Stimulated activated CD8-positive, alpha-beta memory T cell treated with anti-CD3 and anti-CD28 coated beads, Interleukin-7, amount 100 ng/mL, for 48 hours (primary cell): Measurements from ENCODE around the gene GSC2.

Experiments
- DNase-seq, 2 donors: peaks; one replicate each; pipeline ENCODE4 v3.0.0-alpha.2; 2020; ENCODE audit warnings: low read depth in 1 of 2; ENCODE audit errors: extremely low read depth in 1 of 2

GSC2 gene, protein sequence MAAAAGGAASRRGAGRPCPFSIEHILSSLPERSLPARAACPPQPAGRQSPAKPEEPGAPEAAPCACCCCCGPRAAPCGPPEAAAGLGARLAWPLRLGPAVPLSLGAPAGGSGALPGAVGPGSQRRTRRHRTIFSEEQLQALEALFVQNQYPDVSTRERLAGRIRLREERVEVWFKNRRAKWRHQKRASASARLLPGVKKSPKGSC

GRCh38 chr22:19149991-19150390, at the start of gene GSC2:
Gene GSC2, minus strand, starts transcription at chr22:19150292. Its CDS starts 9 bp downstream, at chr22:19150283.
- no peak for DNase-seq

- no peak for DNase-seq
These were observed 49.4 kb upstream of the GSC2 start for GRCh38 chr22:19199479-19199878.

- DNase-seq, result no peak
These were observed 48.1 kb upstream of the GSC2 start for GRCh38 chr22:19197997-19198865.

DNA sequence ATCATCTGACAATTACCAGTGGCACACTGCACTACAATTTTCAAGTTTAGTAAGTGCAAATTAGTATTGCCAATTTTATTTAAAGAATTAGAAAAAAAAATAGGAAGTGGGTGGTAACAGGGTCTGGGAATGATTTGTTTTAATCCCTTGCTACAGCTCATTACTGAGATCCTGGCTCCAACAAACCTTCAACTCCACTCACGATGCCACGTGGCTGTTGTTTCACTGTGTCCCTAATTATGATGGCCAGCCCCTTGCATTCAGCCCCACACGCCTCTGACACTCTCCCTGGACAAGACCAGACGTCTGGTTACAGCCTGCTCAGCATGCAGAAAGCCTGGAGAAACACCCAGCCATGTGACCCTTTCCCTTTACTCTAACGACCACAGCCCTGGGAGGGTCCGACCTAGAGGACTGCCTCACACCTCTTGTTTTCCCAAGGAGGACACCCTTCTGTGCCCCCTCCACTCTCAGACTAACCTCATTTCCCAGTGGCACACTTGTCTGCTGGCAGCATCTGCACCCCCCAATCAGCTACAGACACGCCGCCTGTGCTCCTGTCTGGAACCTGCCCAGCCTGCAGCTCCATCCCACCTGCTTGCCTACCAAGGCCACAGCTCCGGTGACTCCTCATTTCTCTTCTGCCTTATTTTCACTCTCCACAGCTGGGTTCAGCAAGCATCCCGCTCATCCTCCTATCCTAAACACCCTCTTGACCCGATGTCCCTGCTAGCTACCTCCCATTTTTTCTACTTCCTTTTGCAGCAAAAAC, 46.9 kb upstream of the GSC2 start:
- no peak for DNase-seq

GRCh38 chr22:19195796-19196731, 46.0 kb upstream of the GSC2 start:
- no peak for DNase-seq

- no peak for DNase-seq
These were observed 44.9 kb upstream of the GSC2 start for GRCh38 chr22:19194766-19195536.

DNA sequence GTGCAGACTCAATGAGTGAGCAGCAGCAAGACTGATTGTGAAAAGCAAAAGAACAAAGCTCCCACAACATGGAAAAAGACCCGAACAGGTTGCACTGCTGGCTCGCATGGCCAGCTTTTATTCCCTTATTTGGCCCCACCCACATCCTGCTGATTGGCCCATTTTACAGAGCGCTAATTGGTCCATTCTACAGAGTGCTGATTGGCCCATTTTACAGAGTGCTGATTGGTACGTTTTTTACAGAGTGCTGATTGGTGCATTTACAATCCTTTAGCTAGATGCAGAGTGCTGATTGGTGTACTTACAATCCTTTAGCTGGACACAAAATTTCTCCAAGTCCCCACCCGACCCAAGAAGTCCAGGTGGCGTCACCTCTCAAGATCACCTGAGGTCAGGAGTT, 43.8 kb upstream of the GSC2 start:
- no peak for DNase-seq

DNA sequence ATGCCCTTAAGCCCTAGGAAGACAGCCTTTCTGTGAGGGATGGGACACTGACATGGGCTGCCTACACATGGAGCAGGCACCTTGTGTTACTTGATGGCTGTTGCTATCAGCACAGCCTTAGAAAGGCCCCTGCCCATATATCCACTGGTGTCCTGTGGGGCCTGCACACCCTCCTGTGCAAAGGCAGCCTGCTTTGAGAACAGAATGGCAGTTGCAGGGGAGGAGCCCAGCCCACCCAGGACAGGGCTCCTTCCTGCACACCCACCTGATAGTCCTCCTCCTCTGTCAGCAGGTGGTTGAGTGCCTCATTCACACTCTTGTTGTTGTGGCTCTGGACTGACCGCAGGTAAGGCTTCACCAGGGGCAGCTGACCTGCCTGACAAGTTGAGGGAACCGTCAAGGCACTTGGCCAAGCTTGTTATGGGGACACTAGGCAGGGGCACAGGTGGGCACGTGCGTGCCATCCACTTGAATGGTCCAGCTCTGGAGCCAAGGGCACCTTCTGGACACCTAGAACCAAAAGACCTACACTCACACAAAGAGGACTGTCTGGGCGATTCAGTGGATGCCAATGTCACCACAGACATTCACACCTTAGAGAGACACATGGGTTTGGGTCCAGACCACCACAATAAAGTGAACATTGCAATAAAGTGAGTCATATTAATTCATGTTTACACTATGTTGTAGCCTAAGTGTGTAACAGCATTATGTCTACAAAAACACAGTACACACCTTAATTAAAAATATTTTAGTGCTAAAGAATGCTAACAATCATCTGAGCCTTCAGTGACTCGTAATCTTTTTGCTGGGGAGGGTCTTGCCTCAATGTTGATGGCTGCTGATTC, 37.8 kb upstream of the GSC2 start:
- DNase-seq, result no peak

- no peak for DNase-seq
These were observed 34.3 kb upstream of the GSC2 start for GRCh38 chr22:19184276-19184997.

GRCh38 chr22:19183216-19183615, 33.1 kb upstream of the GSC2 start:
- DNase-seq, result no peak

- DNase-seq, result no peak
These were observed 32.5 kb upstream of the GSC2 start for GRCh38 chr22:19182472-19183157.

DNA sequence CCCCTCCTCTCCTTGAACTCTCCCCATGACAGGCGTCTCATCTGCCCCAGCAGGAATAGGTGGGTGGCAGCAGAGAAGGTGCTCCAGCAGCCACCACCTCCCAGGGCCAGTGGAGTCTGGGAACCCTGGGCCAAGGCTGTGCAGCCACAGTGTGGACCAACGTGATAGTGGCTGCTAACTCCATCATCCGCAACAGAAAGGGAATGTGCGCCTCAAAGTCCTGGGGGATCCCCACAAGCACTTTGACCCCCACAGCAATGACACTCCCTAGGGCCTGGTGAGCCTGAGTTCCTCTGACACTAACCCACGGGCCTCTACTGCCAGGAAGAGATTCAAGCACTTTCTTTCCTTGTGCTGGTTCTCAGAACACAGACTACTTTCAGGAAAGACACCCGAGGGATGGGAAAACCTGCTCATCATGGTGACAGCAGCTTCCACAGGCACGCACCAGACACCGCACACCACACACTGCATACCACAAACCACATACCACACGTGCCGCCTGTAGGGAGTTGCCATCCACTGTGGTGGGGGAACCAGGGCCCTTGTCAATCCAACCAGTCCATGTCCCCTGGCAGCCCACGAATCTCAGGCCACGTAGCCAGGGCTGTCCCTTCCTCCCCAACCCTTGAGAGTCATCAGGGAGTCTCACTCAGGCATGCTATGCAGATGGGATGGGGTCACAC, 31.8 kb upstream of the GSC2 start:
- DNase-seq, result no peak

DNA sequence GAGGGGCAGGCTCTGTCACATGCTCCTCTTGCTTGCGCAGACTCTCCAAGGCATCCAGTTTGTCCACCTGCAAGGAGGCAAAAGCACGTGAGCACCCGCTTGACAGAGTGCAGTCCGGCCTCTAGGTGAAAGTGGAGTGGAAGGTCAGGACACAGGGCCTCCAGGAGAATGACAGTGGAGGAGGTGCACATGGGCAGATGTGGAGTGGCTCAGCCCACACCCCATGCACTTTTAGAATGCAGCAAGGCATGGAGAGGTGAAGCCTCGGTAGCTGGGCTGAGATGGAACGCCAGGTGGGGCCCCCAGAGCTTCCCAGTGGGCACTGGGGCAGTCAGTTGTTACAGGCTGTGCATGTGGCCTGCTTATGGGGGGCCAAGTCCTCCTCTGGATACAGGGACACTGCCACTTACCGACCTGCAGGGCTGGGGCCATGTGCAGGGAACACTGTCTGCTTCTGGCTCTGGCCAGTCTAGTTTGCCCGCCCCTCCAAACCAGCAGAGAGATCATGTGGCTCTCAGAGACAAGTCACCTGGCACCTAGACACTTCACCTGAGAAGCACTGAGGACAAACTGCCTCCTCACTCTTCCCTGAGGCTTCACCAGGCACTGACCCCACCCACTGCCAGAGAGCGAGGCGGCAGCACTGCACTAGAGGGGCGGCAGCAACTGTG, 30.8 kb upstream of the GSC2 start:
- DNase-seq, result no peak

- DNase-seq, result no peak
These were observed 30.1 kb upstream of the GSC2 start for GRCh38 chr22:19180234-19180633.

DNA sequence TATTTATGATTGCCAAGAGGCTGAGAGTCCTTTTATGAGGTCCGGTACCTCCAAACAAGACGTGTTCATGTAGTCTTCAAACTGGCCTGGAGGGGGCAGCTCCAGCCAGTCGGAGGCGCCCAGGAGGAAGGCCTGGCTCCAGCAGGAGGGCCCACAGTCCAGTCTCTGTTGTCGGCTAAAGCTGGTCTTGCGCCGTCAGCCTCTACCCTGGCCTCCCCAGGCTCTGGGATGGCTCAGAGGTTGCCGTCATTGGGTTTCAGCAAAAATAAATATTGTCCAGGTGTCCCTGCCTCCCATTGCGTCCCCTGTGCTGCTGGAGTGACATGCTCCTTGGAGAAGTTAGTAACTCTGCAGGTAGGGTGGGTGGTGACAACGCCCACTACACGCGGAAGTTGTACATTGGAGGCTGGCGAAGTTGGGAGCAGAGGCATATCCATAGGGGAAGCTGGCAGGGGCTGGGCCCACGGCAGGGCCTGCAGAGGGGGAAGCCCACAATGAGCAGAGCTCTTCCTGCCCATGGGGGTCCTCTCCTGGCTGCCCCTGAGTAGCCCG, 29.5 kb upstream of the GSC2 start:
- no peak for DNase-seq
